Esophagus squamous epithelium (tissue), 4 donors: Measurements from ENCODE around the gene STK32A.

ENCODE experiments used
- POLR2A ChIP-seq, 4 donors: fragments of 450-650 bp; IDR thresholded peaks; one replicate each; pipeline ENCODE4 v1.6.1; 2017; ENCODE audit warnings: antibody characterized with exemption in 4 of 4, mild to moderate bottlenecking in 4 of 4, moderate library complexity in 3 of 4
- TF ChIP-seq, protein P1 (sequence below), 6 experiments: fragments of 450-650 bp in 4 of 6; fragments of 200-600 bp in 2 of 6; sonication (generic) in 2 of 6; IDR thresholded peaks; one replicate each; pipeline ENCODE4 v1.5.1; 2016 to 2019; ENCODE audit warnings: antibody characterized with exemption in 6 of 6, mild to moderate bottlenecking in 4 of 6, moderate library complexity in 4 of 6

GRCh38 chr5:147200004-147200403 lies 34.8 kb upstream of the STK32A start:
- TF ChIP-seq, protein P1, sequence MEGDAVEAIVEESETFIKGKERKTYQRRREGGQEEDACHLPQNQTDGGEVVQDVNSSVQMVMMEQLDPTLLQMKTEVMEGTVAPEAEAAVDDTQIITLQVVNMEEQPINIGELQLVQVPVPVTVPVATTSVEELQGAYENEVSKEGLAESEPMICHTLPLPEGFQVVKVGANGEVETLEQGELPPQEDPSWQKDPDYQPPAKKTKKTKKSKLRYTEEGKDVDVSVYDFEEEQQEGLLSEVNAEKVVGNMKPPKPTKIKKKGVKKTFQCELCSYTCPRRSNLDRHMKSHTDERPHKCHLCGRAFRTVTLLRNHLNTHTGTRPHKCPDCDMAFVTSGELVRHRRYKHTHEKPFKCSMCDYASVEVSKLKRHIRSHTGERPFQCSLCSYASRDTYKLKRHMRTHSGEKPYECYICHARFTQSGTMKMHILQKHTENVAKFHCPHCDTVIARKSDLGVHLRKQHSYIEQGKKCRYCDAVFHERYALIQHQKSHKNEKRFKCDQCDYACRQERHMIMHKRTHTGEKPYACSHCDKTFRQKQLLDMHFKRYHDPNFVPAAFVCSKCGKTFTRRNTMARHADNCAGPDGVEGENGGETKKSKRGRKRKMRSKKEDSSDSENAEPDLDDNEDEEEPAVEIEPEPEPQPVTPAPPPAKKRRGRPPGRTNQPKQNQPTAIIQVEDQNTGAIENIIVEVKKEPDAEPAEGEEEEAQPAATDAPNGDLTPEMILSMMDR (IDR thresholded peaks at IDR 0.05): no peak
- no peak for TF ChIP-seq POLR2A (IDR thresholded peaks at IDR 0.05)
